ENCODE results near the gene PRR3.
A peak's percentile ranks its signal among the peaks of the same experiment; 100 is the strongest.

PRR3 gene

DNA sequence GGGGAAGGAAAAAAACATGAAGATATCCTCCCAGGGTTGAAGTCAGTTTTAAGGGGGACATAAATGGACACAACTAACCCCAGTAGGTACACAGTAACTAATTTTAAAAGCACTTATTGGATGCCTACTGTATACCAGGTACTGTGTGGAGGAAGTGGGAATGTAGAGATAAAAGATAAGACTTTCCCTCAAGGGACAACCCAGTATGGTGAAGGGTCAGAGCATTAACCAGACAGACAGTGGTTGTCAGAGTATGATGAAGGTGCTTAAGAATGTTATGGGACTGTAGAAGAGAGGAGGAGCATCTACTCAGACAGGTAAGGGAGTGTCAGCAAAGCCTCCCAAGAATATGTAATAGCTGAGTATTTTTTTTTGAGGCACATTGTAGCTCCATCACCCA is 15.1 kb downstream of the PRR3 start:
- DNase-seq, result no peak

DNA sequence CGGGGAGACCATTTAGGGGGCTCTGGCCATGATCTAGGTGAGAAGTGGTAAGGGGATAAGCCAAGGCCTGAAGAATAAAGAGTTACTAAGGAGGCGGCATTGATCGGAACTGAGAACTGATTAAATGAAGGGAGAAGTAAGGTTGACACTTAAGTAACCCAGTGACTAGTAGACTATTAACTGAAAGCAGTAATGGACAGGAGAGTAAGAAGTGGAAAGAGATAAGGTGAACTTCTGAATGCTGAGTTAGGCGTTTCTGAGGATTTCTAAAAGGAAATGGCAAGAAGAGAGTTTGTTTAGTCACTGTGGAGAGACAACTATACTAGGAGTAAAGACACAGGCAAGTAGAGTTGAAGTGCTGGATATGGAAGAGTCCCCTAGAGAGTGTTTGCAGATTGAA is 16.0 kb downstream of the PRR3 start:
- no peak for DNase-seq

- DNase-seq, result no peak
Measured at GRCh38 chr6:30578051-30578450, 21.0 kb downstream of the PRR3 start.

DNA sequence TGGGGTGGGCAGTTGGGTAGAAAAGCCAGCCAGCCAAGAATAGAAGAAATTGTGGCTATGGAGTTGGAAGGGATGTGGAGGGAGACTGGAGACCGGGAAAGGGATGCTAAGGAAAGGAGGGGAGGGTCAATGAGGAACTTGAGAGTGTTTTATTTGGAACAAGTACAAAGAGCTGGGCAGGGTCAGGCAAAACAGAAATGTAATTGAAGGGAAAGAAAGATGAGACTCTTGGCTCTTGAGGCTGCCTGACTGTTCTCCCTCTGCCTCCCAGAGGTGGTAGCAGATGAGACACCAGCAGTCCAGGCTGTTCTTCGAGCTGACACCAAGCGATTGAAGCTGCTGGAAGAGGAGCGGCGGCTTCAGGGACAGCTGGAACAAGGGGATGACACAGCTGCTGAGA is 26.8 kb downstream of the PRR3 start:
- no peak for DNase-seq

- DNase-seq, result no peak
Measured at GRCh38 chr6:30589754-30590358, 32.8 kb downstream of the PRR3 start.

GRCh38 chr6:30590509-30590908 is 33.4 kb downstream of the PRR3 start:
- no peak for DNase-seq

- DNase-seq, result no peak
Measured at GRCh38 chr6:30591008-30591407, 33.9 kb downstream of the PRR3 start.

DNA sequence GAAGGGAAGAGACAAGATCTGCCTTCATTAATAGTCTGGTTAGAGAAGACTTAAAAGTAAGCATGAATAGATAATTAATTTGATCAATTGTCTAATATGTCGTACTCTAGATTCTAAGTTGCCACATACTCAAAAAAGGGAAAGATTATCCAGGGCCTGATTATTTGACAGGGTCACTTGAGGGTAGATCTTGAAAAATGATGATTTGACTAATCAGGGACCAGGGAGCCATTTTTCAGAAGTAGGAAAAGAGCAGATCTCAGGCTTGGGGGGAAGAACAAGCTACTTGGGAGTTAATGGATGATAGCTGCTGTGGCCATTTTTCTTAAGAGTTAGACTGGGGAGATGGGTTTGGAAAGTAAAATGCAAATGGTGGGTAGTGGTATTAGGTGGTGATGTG is 35.2 kb downstream of the PRR3 start:
- no peak for DNase-seq

GRCh38 chr6:30597315-30598144 is 40.4 kb downstream of the PRR3 start:
- peak; percentile 86 for DNase-seq

DNA sequence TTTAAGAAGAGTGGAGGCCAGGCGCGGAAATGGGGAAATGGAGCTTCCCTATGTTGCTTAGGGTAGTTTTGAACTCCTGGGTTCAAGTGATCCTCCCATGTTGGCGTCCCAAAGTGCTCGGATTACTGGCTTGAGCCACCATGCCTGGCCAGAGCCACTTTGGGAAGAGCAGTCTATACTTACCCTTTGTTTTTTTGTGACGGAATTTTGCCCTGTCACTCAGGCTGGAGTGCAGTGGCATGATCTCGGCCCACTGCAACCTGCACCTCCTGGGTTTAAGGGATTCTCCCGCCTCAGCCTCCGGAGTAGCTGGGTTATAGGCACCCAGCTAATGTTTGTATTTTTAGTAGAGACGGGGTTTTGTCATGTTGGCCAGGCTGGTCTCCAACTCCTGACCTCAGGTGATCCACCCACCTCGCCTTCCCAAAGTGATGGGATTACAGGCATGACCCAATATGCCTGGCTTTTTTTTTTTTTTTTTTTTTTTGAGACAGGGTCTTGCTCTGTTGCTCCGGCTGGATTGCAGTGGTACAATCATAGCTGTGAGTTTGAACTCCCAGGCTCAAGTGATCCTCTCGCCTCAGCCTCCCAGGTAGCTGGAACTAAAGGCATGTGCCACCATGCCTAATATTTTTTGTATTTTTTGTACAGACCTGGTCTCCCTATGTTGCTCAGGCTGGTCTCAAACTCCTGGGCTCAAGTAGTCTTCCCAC is 42.0 kb downstream of the PRR3 start:
- DNase-seq, result no peak

DNA sequence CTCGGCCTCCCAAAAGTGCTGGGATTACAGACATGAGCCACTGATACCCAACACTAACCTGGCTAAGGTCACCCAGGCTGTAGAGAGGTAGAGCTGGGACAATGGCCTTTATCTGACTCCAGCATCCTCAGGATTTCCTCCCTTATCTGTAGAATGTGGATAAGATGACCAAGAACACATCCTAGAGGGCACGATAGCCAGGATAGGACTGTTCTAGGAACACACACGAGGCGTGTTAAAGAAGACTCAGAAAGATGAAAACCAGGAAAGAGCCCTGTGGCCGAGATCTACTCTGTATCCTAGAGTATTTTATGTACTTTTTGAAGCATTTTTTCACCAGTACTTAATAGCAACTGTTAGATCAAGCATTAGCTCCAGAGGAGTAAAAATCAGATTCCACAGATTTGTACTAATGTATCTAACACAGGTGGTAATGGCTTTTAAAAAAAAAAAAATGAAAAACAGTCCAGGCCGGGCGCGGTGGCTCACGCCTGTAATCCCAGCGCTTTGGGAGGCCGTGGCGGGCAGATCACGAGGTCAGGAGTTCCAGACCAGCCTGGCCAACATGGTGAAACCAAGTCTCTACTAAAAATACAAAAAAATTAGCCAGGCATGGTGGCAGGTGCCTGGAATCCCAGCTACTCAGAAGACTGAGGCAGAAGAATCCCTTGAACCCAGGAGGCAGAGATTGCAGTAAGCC is 42.7 kb downstream of the PRR3 start:
- DNase-seq, result no peak

DNA sequence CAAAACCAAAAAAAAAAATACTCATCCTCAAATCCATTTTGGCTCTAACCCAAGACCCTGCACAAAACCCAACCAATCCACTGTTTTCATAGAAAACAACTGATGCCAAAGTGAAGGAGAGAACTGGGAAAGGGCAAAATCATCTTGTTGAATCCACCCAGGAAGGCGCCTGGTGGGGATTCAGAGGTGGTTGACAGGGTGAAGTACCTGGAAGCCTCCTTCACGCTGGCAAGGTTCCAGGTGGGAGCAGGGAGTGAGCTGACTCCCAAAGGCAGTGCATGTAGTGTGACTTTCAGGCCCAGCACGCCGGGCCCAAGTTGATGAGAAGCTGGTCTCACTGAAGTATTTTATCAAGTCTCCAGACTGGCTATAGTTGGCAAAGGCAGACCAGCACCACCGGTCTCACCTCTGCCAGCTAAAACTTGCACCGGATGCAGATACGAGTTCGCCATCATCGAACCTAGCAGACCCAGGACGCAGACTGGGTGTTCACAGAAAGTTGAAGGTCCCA is 43.4 kb downstream of the PRR3 start:
- DNase-seq, result no peak

DNA sequence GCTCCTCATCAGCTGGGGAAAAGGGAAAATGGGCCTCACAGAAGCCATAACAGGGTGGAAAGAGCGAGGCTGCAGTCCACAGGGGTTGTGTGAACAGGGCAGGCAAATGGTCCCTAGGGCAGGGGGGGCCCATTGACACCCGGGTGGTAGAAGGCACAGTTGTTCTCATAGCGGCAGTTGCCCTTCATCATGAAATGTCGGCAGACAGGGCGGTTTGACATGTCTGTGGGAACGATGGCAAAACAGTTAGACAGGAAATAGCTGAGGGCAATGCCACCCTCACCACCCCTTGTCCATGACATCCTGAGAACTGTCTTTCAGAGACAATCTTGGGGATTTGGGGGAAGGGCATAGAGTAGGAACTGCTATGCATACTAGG is 44.3 kb downstream of the PRR3 start:
- DNase-seq, result no peak

- DNase-seq, result no peak
Measured at GRCh38 chr6:30601815-30602641, 44.9 kb downstream of the PRR3 start.

DNA sequence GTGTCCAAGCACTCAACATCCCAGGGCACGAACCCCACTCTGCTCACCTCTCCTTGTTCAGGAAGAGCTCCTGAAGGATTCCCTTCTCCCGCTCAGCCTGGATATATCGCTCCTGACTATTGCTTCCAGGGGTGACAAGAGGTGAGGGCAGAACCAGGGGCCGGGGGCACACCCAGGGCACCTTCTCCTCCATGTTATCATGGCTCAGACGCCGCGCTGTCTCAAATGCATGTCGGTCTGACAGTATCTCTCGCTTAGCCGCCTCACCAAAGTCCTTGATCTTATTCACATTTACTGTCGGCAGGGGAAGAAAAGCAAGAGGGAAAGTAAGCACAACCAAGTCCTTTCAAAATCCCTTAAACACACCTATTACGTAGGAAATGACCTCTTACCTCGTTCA is 46.9 kb downstream of the PRR3 start:
- no peak for DNase-seq

DNA sequence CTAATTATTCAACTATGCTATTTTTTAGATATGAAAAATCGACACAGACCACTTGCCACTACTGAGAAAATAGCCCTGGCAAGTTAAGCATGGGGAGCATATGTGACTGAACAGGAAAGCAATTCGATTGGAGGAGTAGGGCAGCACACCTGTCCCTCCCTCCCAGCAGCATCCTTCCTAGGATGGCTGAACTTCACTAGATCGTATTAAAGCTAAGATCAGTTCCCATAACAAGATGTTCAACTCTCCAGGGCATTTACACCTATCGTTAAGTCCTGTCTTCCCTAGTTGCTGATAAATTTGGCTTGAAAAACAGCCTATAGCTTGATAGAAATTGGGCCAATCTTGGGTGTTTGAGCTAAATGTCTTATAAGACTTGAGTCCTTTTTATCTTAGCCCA is 53.0 kb downstream of the PRR3 start:
- no peak for DNase-seq

- DNase-seq, result no peak
Measured at GRCh38 chr6:30611150-30611855, 54.2 kb downstream of the PRR3 start.

DNA sequence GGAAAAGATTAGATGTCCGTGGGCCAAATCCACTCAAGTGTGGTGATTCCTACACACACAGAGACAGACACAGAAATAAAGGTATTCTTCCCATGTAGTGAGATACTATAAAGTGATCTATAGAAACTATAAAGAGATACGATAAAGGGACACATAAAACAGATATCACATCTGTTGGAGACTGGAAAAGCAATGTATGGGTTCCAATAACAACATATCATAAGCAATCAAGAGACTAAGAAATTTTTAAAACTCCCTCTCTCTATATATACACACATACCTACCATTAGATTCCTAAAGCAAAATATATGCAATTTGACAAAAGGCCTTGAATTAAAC is 54.7 kb downstream of the PRR3 start:
- no peak for DNase-seq

DNA sequence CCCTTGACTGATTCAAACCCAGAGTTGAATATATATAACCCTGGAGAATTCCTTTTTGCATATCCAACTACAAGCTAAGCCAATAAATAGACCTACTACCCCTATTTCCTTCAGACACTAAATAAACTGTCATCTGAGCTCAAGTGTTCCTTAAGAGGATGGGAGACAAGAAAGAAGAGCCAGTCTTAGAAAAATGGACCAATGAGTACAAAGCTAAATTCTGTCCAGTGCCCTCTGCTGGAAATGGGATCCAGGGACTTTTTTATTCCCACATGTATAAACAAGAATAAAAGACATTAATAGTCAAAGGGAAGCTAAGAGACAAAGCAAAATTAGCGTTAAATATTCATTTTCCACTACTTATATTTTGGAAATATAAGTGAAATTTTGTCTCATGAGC is 55.1 kb downstream of the PRR3 start:
- no peak for DNase-seq

DNA sequence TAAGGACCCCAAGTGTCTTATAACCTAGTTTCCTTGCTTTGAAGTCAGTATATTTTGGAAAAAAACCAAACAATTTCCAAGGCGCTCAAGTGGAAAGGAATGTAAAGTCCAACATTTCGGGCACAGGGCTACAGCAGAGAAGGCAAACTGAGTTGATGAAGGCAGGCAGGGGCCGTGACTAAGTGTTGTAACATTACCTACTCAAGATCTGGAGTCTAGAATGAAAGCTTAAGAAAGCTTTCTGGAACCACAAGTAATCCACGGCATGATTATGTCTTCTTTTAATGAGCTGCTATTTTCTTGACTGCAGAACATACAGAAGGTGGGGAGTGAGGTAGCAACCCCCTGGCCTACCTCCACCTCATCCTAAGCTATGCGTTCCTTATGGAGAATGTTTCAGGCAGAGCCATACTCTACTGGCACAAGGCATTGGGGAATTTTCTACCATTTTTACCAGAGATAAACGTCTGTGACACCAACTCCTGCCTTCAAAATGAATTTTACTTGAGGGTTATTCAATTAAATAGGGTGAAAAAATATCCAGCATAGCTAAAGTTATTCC is 55.7 kb downstream of the PRR3 start:
- DNase-seq, result no peak

Data from CD4-positive, alpha-beta T cell treated with Interleukin-17A for 4 hours (primary cell).